Esophagus squamous epithelium (tissue), 5 donors: Measurements from ENCODE around the gene SPINK5. TPM values are rescaled to one million over a fixed set of nuclear protein-coding genes. Genes with fewer than 3 reads are reported as not detected.

ENCODE experiments used
- DNase-seq: peaks from one replicate; lab custom pipeline; 2025; lab: John Stamatoyannopoulos, UW
- H3K27ac ChIP-seq, 4 donors: fragments of 200-600 bp; sonication (generic); one replicate each; pipeline ENCODE4 v1.5.1; 2016 to 2019; ENCODE audit warnings: mild to moderate bottlenecking in 1 of 4
- H3K27me3 ChIP-seq, 4 donors: fragments of 200-600 bp; sonication (generic); 1 replicate in 3 of 4; 2 replicates in 1 of 4; pipeline versions ENCODE4 v1.5.1 to v1.6.0; 2017 to 2021; ENCODE audit warnings: antibody characterized with exemption in 1 of 4
- H3K36me3 ChIP-seq, 3 donors: fragments of 200-600 bp; sonication (generic); one replicate each; pipeline ENCODE4 v1.5.1; 2016 to 2019
- H3K4me1 ChIP-seq, 3 donors: fragments of 200-600 bp; sonication (generic); one replicate each; pipeline ENCODE4 v1.5.1; 2017 to 2019
- H3K4me3 ChIP-seq, 4 donors: fragments of 200-600 bp; sonication (generic); 1 replicate in 3 of 4; 2 replicates in 1 of 4; pipeline ENCODE4 v1.5.1; 2016 to 2019; ENCODE audit warnings: mild to moderate bottlenecking in 2 of 4, moderate library complexity in 1 of 4
- H3K9me3 ChIP-seq, 3 donors: fragments of 200-600 bp; sonication (generic); one replicate each; pipeline ENCODE4 v1.5.1; 2016 to 2019
- POLR2A ChIP-seq, 4 donors: fragments of 450-650 bp; IDR thresholded peaks; one replicate each; pipeline ENCODE4 v1.6.1; 2017; ENCODE audit warnings: antibody characterized with exemption in 4 of 4, mild to moderate bottlenecking in 4 of 4, moderate library complexity in 3 of 4
- WGBS, 2 donors: methylation state at CpG; one replicate each; pipeline ENCODE4 v1.1.5; 2018; 5-methylcytosine and 5-hydroxymethylcytosine counted together
- intact Hi-C: fragments of 100-400 bp; cut with DNase I; formaldehyde crosslinking; loops from one replicate; pipeline ENCODE4 v1.15.0; 2022
- total RNA-seq, 4 donors: library from RNA; depleted of rRNA; stranded (reverse); fragments of >200 nt; gene quantifications; one replicate each; pipeline ENCODE4 v1.1.0, GENCODE V29; 2016
- TF ChIP-seq, protein P1 (sequence below), 6 experiments: fragments of 450-650 bp in 4 of 6; fragments of 200-600 bp in 2 of 6; sonication (generic) in 2 of 6; IDR thresholded peaks; one replicate each; pipeline ENCODE4 v1.5.1; 2016 to 2019; ENCODE audit warnings: antibody characterized with exemption in 6 of 6, mild to moderate bottlenecking in 4 of 6, moderate library complexity in 4 of 6
- donor health status: DM: yes; HTN: yes; CAD: no.

Gene SPINK5
- total RNA-seq, 4 donors from 2014 or later, result 550 to 961 (median 863) TPM

DNA sequence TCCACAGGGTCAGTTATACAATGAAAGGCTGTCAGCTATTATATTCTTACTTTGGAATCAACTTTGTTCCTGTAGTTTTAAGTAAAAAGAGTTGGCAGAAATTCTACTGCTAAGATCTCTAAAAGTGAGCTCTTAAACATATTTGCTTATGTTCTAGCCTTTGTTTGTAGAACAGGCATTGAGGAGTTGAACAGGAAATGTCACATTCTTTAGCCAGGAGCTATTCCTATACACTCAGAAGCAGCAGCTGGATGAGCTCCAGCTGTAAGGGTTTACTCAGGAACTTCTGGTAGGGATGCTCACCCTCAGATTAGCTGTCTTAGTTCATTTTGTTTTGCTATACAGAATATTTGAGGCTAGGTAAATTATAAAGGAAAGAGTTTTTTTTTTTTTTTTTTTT is 82.1 kb downstream of the SPINK5 start:
- H3K27me3 ChIP-seq, result no peaks in the 10 kb centered on the region
- H3K27ac ChIP-seq, result no peak overlapping the region
- DNase-seq, result no peak
- H3K36me3 ChIP-seq, result no peaks in the 10 kb centered on the region
- TF ChIP-seq, protein P1, sequence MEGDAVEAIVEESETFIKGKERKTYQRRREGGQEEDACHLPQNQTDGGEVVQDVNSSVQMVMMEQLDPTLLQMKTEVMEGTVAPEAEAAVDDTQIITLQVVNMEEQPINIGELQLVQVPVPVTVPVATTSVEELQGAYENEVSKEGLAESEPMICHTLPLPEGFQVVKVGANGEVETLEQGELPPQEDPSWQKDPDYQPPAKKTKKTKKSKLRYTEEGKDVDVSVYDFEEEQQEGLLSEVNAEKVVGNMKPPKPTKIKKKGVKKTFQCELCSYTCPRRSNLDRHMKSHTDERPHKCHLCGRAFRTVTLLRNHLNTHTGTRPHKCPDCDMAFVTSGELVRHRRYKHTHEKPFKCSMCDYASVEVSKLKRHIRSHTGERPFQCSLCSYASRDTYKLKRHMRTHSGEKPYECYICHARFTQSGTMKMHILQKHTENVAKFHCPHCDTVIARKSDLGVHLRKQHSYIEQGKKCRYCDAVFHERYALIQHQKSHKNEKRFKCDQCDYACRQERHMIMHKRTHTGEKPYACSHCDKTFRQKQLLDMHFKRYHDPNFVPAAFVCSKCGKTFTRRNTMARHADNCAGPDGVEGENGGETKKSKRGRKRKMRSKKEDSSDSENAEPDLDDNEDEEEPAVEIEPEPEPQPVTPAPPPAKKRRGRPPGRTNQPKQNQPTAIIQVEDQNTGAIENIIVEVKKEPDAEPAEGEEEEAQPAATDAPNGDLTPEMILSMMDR (IDR thresholded peaks at IDR 0.05), result no peak
- no peak for TF ChIP-seq POLR2A (IDR thresholded peaks at IDR 0.05)
- H3K4me1 ChIP-seq, result peaks cover 0 to 26% (median 4%) of the 10 kb centered on the region in 3 donors
- no peak overlapping the region for H3K4me3 ChIP-seq
- no peaks in the 10 kb centered on the region for H3K9me3 ChIP-seq
- intact Hi-C loops, result no loop called here

DNA sequence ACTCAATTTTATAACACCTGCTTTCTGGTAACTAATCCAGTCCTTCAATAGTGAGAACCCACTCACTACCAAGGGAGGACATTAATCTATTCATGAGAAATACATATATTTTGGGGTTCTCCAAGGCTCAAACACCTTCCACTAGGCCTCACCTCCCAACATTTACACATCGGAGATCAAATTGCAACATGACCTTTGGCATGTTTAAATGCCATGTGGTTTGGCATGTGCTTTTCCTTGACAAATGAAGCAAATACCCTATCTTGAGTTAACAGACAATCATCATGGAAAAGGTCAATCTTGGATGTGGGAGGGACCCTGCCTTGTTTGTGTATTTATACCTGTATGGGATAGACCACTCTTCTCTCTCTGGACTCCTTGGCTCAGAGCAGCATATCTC is 82.7 kb downstream of the SPINK5 start:
- H3K27me3 ChIP-seq, result no peaks in the 10 kb centered on the region
- WGBS, 2 donors, result 60 to 75% methylated on average over 1 of the region's 1 CpG
- no peak for TF ChIP-seq POLR2A (IDR thresholded peaks at IDR 0.05)
- TF ChIP-seq, protein P1 (IDR thresholded peaks at IDR 0.05), result no peak
- intact Hi-C loops, result no loop called here
- H3K27ac ChIP-seq, result no peak overlapping the region
- no peaks in the 10 kb centered on the region for H3K9me3 ChIP-seq
- peaks cover 0 to 26% (median 4%) of the 10 kb centered on the region in 3 donors for H3K4me1 ChIP-seq
- no peak overlapping the region for H3K4me3 ChIP-seq
- no peak for DNase-seq
- no peaks in the 10 kb centered on the region for H3K36me3 ChIP-seq

DNA sequence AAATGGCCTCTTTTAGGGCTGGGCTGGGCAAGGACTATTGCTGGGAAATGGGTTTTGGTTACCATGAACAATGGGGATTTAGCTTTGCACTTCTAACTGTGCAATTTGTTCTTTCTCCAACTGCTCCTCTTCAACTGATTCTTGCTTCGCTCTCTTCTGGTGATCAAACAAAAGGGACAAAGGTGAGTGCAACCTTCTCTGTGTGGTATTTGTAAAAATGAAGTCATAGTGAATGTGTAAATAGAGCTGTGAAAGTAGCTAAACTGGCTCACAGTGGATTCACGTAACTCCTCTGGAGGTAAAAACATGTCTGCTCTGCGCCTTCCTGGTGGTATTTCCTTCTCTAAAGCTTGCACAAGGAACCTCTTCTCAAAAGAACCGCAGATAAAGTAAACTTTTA is 83.6 kb downstream of the SPINK5 start:
- TF ChIP-seq, protein P1 (IDR thresholded peaks at IDR 0.05), result no peak
- TF ChIP-seq POLR2A (IDR thresholded peaks at IDR 0.05), result no peak
- Histone ChIP-seq H3K27ac (no peak overlapping the region), H3K4me1 (peaks cover 0 to 26% (median 4%) of the 10 kb centered on the region in 3 donors), H3K9me3 (no peaks in the 10 kb centered on the region), H3K4me3 (no peak overlapping the region), H3K36me3 (no peaks in the 10 kb centered on the region), H3K27me3 (no peaks in the 10 kb centered on the region)
- WGBS, 2 donors, result 73 to 82% methylated on average over 4 of the region's 4 CpGs
- no peak for DNase-seq
- intact Hi-C loops, result no loop called here

DNA sequence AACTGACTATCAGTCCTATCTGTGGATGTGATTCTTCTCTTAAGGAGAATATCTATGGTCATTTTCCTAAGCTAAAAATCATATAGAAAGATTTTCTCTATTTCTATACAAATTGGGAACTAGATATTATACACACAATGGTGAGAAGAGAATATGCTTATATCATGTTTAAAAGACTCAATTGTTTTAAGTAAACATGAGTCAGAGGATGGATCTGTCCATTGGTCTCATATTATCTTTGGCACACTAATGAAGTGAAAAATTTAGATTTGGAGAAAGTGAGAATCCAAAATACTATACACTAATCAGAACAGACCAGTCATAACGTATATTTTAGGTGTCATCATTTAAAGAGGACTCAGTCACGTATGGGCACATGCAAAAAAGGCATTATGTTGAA is 88.1 kb downstream of the SPINK5 start:
- H3K4me3 ChIP-seq, result no peak overlapping the region
- H3K9me3 ChIP-seq, result no peaks in the 10 kb centered on the region
- H3K27me3 ChIP-seq, result no peaks in the 10 kb centered on the region
- TF ChIP-seq, protein P1 (IDR thresholded peaks at IDR 0.05), result no peak
- no peak for TF ChIP-seq POLR2A (IDR thresholded peaks at IDR 0.05)
- intact Hi-C loops, result no loop called here
- WGBS, 2 donors, result 55 to 60% methylated on average over 2 of the region's 2 CpGs
- DNase-seq, result no peak
- no peak overlapping the region for H3K27ac ChIP-seq
- no peaks in the 10 kb centered on the region for H3K36me3 ChIP-seq
- peaks cover 0 to 6% (median 0%) of the 10 kb centered on the region in 3 donors for H3K4me1 ChIP-seq

DNA sequence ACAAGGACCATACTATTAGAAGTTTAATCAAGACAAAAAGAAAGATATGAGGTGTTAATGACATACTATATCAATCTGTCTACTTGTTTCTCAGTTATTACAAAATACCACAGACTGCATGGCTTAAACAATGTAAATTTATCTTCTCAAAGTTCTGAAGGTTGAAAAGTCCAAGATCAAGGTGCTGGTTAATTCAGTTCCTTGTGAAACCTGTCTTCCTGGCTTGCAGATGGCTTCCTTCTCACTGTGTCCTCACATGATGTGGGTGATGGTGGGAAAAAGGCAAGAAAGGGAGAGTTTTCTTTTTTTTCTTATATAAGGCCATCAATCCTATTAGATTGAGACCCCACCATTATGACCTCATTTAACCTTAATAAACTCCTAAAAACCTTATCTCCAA is 89.0 kb downstream of the SPINK5 start:
- no peak for DNase-seq
- Histone ChIP-seq H3K9me3 (no peaks in the 10 kb centered on the region), H3K36me3 (no peaks in the 10 kb centered on the region), H3K4me1 (no peaks in the 10 kb centered on the region), H3K27ac (no peak overlapping the region), H3K27me3 (no peaks in the 10 kb centered on the region), H3K4me3 (no peak overlapping the region)
- intact Hi-C loops, result no loop called here
- TF ChIP-seq, protein P1 (IDR thresholded peaks at IDR 0.05), result no peak
- no peak for TF ChIP-seq POLR2A (IDR thresholded peaks at IDR 0.05)
